DOHH2 (cell line): ENCODE results near the gene CFTR.

Experiments
- H3F3A ChIP-seq: fragments of 200-600 bp; sonication (generic), shearing (Covaris generic); 2 replicates; pipeline ENCODE4 v1.6.0; 2016; ENCODE audit warnings: antibody characterized with exemption, mild to moderate bottlenecking; ENCODE audit not compliant: control insufficient read depth, insufficient read depth
- H3K27ac ChIP-seq: fragments of 200-600 bp; sonication (generic); 2 replicates; pipeline ENCODE4 v1.5.1; 2014; ENCODE audit warnings: low read depth, mild to moderate bottlenecking, low read length, moderate library complexity
- H3K27me3 ChIP-seq: fragments of 200-600 bp; sonication (generic); 2 replicates; pipeline ENCODE4 v1.6.1; 2014; ENCODE audit warnings: mild to moderate bottlenecking, low read length, mixed read lengths; ENCODE audit not compliant: control insufficient read depth
- H3K36me3 ChIP-seq: fragments of 200-600 bp; sonication (generic); 2 replicates; pipeline ENCODE4 v1.6.1; 2014; ENCODE audit warnings: mild to moderate bottlenecking, low read length, moderate library complexity, mixed read lengths; ENCODE audit not compliant: control insufficient read depth
- H3K4me1 ChIP-seq: fragments of 200-600 bp; sonication (generic); 2 replicates; pipeline ENCODE4 v1.6.1; 2014; ENCODE audit warnings: mild to moderate bottlenecking, low read length, mixed read lengths; ENCODE audit not compliant: control insufficient read depth
- H3K4me2 ChIP-seq: fragments of 200-600 bp; sonication (generic); 2 replicates; pipeline ENCODE4 v1.6.0; 2014; ENCODE audit warnings: mild to moderate bottlenecking, low read length, moderate library complexity
- H3K4me3 ChIP-seq: fragments of 200-600 bp; sonication (generic); 2 replicates; pipeline ENCODE4 v1.5.1; 2014; ENCODE audit warnings: mild to moderate bottlenecking, low read length, mixed read lengths
- H3K79me2 ChIP-seq: fragments of 200-600 bp; sonication (generic); 2 replicates; pipeline ENCODE4 v1.6.1; 2014; ENCODE audit warnings: mild to moderate bottlenecking, low read length, mixed read lengths; ENCODE audit not compliant: control insufficient read depth
- H3K9me2 ChIP-seq: fragments of 200-600 bp; sonication (generic); replicated peaks from 2 replicates; pipeline ENCODE4 v1.6.1; 2014; ENCODE audit warnings: mild to moderate bottlenecking, low read length, mixed read lengths; ENCODE audit not compliant: control insufficient read depth
- H3K9me3 ChIP-seq: fragments of 200-600 bp; sonication (generic); 2 replicates; pipeline ENCODE4 v1.6.1; 2014; ENCODE audit warnings: antibody characterized with exemption, low read length, mixed read lengths; ENCODE audit not compliant: control insufficient read depth, insufficient read depth
- H4K20me1 ChIP-seq: fragments of 200-600 bp; sonication (generic); 2 replicates; pipeline ENCODE4 v1.6.0; 2014; ENCODE audit warnings: low read depth, mild to moderate bottlenecking, antibody characterized with exemption, low read length, moderate library complexity; ENCODE audit not compliant: control insufficient read depth, insufficient read depth
- CTCF ChIP-seq: fragments of 200-600 bp; sonication (generic); IDR thresholded peaks from one replicate; pipeline ENCODE4 v1.5.1; 2014; ENCODE audit warnings: antibody characterized with exemption, mild to moderate bottlenecking, low read depth, low read length; ENCODE audit not compliant: poor library complexity, severe bottlenecking
- EZH2phosphoT487 ChIP-seq: fragments of 200-600 bp; sonication (generic); IDR thresholded peaks from 2 replicates; pipeline ENCODE4 v1.6.1; 2017; ENCODE audit warnings: borderline replicate concordance, mild to moderate bottlenecking, antibody characterized with exemption, low read length, moderate library complexity, mixed read lengths

CFTR gene

DNA sequence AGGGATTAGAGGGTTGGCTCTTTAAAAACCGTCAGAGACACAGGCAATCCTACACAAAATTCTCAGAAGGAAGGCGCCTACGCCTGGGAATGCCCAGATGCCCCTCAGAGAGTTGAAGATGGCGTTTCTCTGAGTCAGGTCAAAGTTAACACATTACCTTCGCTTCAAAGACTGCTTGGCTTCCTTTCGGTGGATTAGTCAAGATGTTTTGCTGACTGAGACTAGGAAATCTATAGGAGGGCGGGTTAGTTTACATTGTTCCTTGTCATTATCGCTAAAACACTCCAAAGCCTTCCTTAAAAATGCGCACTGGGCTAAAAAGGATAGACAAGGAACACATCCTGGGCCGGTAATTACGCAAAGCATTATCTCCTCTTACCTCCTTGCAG lies 995 bp upstream of the CFTR start:
- H4K20me1 ChIP-seq: no peaks in the 10 kb centered on the region
- no peak overlapping the region for H3K4me2 ChIP-seq
- no peaks in the 10 kb centered on the region for H3K27me3 ChIP-seq
- no peak overlapping the region for H3K27ac ChIP-seq
- H3K79me2 ChIP-seq: no peaks in the 10 kb centered on the region
- H3K9me3 ChIP-seq: no peaks in the 10 kb centered on the region
- no peaks in the 10 kb centered on the region for H3K9me2 ChIP-seq
- no peaks in the 10 kb centered on the region for H3K36me3 ChIP-seq
- no peaks in the 10 kb centered on the region for H3K4me1 ChIP-seq
- no peak overlapping the region for H3K4me3 ChIP-seq
- no peaks in the 10 kb centered on the region for H3F3A ChIP-seq
- TF ChIP-seq CTCF (no peak), EZH2phosphoT487 (no peak)

DNA sequence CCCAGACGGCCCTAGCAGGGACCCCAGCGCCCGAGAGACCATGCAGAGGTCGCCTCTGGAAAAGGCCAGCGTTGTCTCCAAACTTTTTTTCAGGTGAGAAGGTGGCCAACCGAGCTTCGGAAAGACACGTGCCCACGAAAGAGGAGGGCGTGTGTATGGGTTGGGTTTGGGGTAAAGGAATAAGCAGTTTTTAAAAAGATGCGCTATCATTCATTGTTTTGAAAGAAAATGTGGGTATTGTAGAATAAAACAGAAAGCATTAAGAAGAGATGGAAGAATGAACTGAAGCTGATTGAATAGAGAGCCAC lies 184 bp downstream of the CFTR start:
- no peak for TF ChIP-seq CTCF
- TF ChIP-seq EZH2phosphoT487: no peak
- Histone ChIP-seq H3K79me2 (no peaks in the 10 kb centered on the region), H3F3A (no peaks in the 10 kb centered on the region), H3K27ac (no peak overlapping the region), H3K4me3 (no peak overlapping the region), H3K4me2 (no peak overlapping the region), H3K9me2 (no peaks in the 10 kb centered on the region), H3K4me1 (no peaks in the 10 kb centered on the region), H3K9me3 (no peaks in the 10 kb centered on the region), H3K36me3 (no peaks in the 10 kb centered on the region), H3K27me3 (no peaks in the 10 kb centered on the region), H4K20me1 (no peaks in the 10 kb centered on the region)

GRCh38 chr7:117480978-117481377 lies 1.2 kb downstream of the CFTR start:
- Histone ChIP-seq H3K27ac (no peak overlapping the region), H3K4me3 (no peak overlapping the region), H3K4me1 (no peaks in the 10 kb centered on the region), H3K9me2 (no peaks in the 10 kb centered on the region), H3K36me3 (no peaks in the 10 kb centered on the region), H3F3A (no peaks in the 10 kb centered on the region), H3K9me3 (no peaks in the 10 kb centered on the region), H3K27me3 (no peaks in the 10 kb centered on the region), H3K79me2 (no peaks in the 10 kb centered on the region), H3K4me2 (no peak overlapping the region), H4K20me1 (no peaks in the 10 kb centered on the region)
- no peak for TF ChIP-seq CTCF
- TF ChIP-seq EZH2phosphoT487: no peak

- Histone ChIP-seq H3K27me3 (no peaks in the 10 kb centered on the region), H3K4me2 (no peak overlapping the region), H3K4me1 (no peaks in the 10 kb centered on the region), H3F3A (no peaks in the 10 kb centered on the region), H3K9me2 (no peaks in the 10 kb centered on the region), H3K79me2 (no peaks in the 10 kb centered on the region), H3K4me3 (no peak overlapping the region), H3K27ac (no peak overlapping the region), H3K9me3 (no peaks in the 10 kb centered on the region), H3K36me3 (no peaks in the 10 kb centered on the region), H4K20me1 (no peaks in the 10 kb centered on the region)
- TF ChIP-seq EZH2phosphoT487 (no peak), CTCF (no peak)
These were observed 5.3 kb downstream of the CFTR start for GRCh38 chr7:117485118-117485620.
